Adrenal gland (tissue), 12 donors: Measurements from ENCODE around the gene TET2. TPM values are rescaled to one million over a fixed set of nuclear protein-coding genes. Genes with fewer than 3 reads are reported as not detected.

ENCODE experiments used
- DNase-seq, 7 donors: peaks; one replicate each; pipeline ENCODE4 v3.0.0-alpha.2; 2019 to 2020
- H3K27ac ChIP-seq, 5 donors: fragments of 200-600 bp; sonication (generic) in 4 of 5; 1 replicate in 3 of 5; 2 replicates in 2 of 5; pipeline versions ENCODE4 v1.5.1 to v1.8.0; 2016 to 2020; ENCODE audit warnings: mild to moderate bottlenecking in 1 of 5
- H3K27me3 ChIP-seq: fragments of 200-600 bp; 2 replicates; pipeline ENCODE4 v1.8.0; 2021
- H3K36me3 ChIP-seq, 2 donors: fragments of 200-600 bp; replicated peaks in 1 of 2; 1 replicate in 1 of 2; 2 replicates in 1 of 2; pipeline versions ENCODE4 v1.5.1 to v1.8.0; 2018 to 2022
- H3K4me1 ChIP-seq, 2 donors: fragments of 200-600 bp; replicated peaks in 1 of 2; 1 replicate in 1 of 2; 2 replicates in 1 of 2; pipeline versions ENCODE4 v1.5.1 to v1.8.0; 2018 to 2021
- H3K4me3 ChIP-seq, 4 donors: fragments of 200-600 bp; sonication (generic) in 3 of 4; one replicate each; pipeline ENCODE4 v1.5.1; 2016 to 2018
- H3K9me3 ChIP-seq, 3 donors: fragments of 200-600 bp; sonication (generic) in 1 of 3; replicated peaks in 1 of 3; 1 replicate in 2 of 3; 2 replicates in 1 of 3; pipeline versions ENCODE4 v1.5.1 to v1.8.0; 2016 to 2021
- POLR2A ChIP-seq, 2 donors: fragments of 450-650 bp; IDR thresholded peaks; one replicate each; pipeline ENCODE4 v1.6.1; 2017; ENCODE audit warnings: antibody characterized with exemption in 2 of 2, mild to moderate bottlenecking in 2 of 2, moderate library complexity in 1 of 2
- WGBS, 4 donors: extraction: QIAGEN DNeasy Blood & Tissue Kit in 2 of 4; methylation state at CpG; one replicate each; pipeline versions ENCODE4 v1.1.5 to v1.1.7; 2013 to 2017; 5-methylcytosine and 5-hydroxymethylcytosine counted together
- intact Hi-C, 2 donors: fragments of 100-400 bp; cut with DNase I; formaldehyde crosslinking; loops; one replicate each; pipeline versions ENCODE4 v1.14.1 to v1.15.0; 2022 to 2023
- polyA plus RNA-seq, 3 donors: library from polyadenylated mRNA; stranded (reverse); fragments of 200-250 nt in 2 of 3; fragments of 350-450 nt in 1 of 3; fragmentation: Illumina TruSeq in 1 of 3; extraction: RNeasy Lipid Tissue Mini Kit (QIAGEN cat#74804) in 1 of 3; gene quantifications; one replicate each; pipeline ENCODE4 v1.2.3, GENCODE V29; 2013 to 2014
- total RNA-seq, 9 donors: library from RNA; depleted of rRNA in 4 of 9; stranded (reverse); fragments of >200 nt in 4 of 9; fragments of 120-200 nt in 1 of 9; fragmentation: NEBNext Ultra II Directional in 1 of 9; extraction: Animal tissue kit (Norgen Biotek cat#: 25700) in 1 of 9; gene quantifications; one replicate each; pipeline versions ENCODE4 v1.1.0 to v1.2.4, GENCODE V29; 2013 to 2023
- TF ChIP-seq, protein P1 (sequence below), 6 experiments: fragments of 450-650 bp in 4 of 6; fragments of 200-600 bp in 2 of 6; sonication (generic) in 1 of 6; IDR thresholded peaks; 1 replicate in 5 of 6; 2 replicates in 1 of 6; pipeline versions ENCODE4 v1.5.1 to v1.8.0; 2016 to 2021; ENCODE audit warnings: antibody characterized with exemption in 6 of 6, mild to moderate bottlenecking in 2 of 6, moderate library complexity in 1 of 6
- donor health status: healthy with polysubstance abuse.
- donor health status: Bipolar disorder and iron deficiency.
- donor health status: DM: yes; HTN: yes; CAD: no.
- donor health status: DM: no; HTN: no; CAD: no.
- donor health status: DM: no; HTN: no; CAD: no.
- donor health status: DM: yes; HTN: yes; CAD: no.

Gene TET2
- total and polyA plus RNA-seq, 12 donors, result 3.7 to 26.1 (median 14.6) TPM

DNA sequence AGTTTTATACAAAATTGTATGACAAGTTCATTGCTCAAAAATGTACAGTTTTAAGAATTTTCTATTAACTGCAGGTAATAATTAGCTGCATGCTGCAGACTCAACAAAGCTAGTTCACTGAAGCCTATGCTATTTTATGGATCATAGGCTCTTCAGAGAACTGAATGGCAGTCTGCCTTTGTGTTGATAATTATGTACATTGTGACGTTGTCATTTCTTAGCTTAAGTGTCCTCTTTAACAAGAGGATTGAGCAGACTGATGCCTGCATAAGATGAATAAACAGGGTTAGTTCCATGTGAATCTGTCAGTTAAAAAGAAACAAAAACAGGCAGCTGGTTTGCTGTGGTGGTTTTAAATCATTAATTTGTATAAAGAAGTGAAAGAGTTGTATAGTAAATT is 131.0 kb downstream of the TET2 start:
- intact Hi-C loops, result no loop called here
- no peak overlapping the region for H3K4me3 ChIP-seq

DNA sequence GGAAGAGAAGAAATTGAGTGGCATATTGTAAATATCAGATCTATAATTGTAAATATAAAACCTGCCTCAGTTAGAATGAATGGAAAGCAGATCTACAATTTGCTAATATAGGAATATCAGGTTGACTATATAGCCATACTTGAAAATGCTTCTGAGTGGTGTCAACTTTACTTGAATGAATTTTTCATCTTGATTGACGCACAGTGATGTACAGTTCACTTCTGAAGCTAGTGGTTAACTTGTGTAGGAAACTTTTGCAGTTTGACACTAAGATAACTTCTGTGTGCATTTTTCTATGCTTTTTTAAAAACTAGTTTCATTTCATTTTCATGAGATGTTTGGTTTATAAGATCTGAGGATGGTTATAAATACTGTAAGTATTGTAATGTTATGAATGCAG is 132.6 kb downstream of the TET2 start:
- H3K27me3 ChIP-seq, result no peaks in the 10 kb centered on the region
- peaks cover 0 to 22% of the 10 kb centered on the region in 2 donors for H3K36me3 ChIP-seq
- H3K4me3 ChIP-seq, result no peak overlapping the region
- H3K27ac ChIP-seq, result no peak overlapping the region
- TF ChIP-seq POLR2A (IDR thresholded peaks at IDR 0.05), result no peak
- TF ChIP-seq, protein P1, sequence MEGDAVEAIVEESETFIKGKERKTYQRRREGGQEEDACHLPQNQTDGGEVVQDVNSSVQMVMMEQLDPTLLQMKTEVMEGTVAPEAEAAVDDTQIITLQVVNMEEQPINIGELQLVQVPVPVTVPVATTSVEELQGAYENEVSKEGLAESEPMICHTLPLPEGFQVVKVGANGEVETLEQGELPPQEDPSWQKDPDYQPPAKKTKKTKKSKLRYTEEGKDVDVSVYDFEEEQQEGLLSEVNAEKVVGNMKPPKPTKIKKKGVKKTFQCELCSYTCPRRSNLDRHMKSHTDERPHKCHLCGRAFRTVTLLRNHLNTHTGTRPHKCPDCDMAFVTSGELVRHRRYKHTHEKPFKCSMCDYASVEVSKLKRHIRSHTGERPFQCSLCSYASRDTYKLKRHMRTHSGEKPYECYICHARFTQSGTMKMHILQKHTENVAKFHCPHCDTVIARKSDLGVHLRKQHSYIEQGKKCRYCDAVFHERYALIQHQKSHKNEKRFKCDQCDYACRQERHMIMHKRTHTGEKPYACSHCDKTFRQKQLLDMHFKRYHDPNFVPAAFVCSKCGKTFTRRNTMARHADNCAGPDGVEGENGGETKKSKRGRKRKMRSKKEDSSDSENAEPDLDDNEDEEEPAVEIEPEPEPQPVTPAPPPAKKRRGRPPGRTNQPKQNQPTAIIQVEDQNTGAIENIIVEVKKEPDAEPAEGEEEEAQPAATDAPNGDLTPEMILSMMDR (IDR thresholded peaks at IDR 0.05), result no peak
- DNase-seq, result no peak
- intact Hi-C loops, result no loop called here
- WGBS, 4 donors, result 94 to 98% (median 97%) methylated on average over 1 of the region's 1 CpG
- no peaks in the 10 kb centered on the region for H3K4me1 ChIP-seq
- no peaks in the 10 kb centered on the region for H3K9me3 ChIP-seq

More for the DNA sequence above, 131.0 kb downstream of the TET2 start:
- Histone ChIP-seq H3K27me3 (no peaks in the 10 kb centered on the region), H3K9me3 (no peaks in the 10 kb centered on the region), H3K36me3 (peaks cover 0 to 29% of the 10 kb centered on the region in 2 donors), H3K27ac (no peak overlapping the region), H3K4me1 (no peaks in the 10 kb centered on the region)
- TF ChIP-seq, protein P1 (IDR thresholded peaks at IDR 0.05), result no peak
- TF ChIP-seq POLR2A (IDR thresholded peaks at IDR 0.05), result no peak
- no peak for DNase-seq
- WGBS, 4 donors, result 88 to 93% (median 90%) methylated on average over 1 of the region's 1 CpG

DNA sequence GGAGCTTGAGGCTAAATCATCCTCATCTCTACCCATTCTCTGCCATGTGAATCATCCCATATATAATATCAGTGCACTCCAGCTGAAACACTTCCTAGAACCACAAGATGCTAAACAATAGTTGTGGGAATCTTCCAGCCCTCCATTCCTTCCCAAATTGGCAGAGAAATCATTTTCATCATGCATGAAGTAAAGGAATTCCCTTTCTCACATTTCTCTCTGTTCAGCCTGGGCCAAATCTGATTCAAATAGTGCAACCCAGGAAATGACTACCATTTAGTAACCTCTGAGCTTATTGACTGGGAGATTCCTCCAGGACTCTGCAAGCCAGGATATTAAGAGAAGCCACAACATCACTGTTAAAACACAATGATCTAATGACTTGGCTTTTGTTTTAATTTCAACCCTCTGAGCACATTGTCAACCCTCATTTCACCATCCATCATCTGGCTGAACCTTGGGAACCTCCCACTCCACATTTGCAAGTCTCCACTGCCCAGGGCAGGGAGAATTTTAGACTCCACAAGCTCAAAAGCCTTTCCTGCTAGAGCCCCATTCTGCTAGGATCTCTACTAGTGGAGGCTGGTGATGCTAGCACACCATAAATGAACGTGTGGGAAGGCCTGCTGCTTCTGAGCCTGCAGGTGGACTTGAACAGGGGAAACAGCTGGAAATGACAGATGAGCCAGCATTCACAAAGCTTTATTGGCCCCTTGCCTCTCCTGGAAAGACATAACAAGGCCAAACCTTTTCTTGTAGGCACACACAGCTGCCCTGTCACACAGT is 133.9 kb downstream of the TET2 start:
- intact Hi-C loops, result no loop called here
- H3K9me3 ChIP-seq, result no peaks in the 10 kb centered on the region
- H3K4me3 ChIP-seq, result no peak overlapping the region
- no peaks in the 10 kb centered on the region for H3K27me3 ChIP-seq
- no peaks in the 10 kb centered on the region for H3K4me1 ChIP-seq
- no peak overlapping the region for H3K27ac ChIP-seq
- TF ChIP-seq, protein P1 (IDR thresholded peaks at IDR 0.05), result no peak
- no peak for TF ChIP-seq POLR2A (IDR thresholded peaks at IDR 0.05)
- peaks cover 0 to 10% of the 10 kb centered on the region in 2 donors for H3K36me3 ChIP-seq
- no peak for DNase-seq
- WGBS, 4 donors, result 33 to 55% (median 35%) methylated on average over 1 of the region's 1 CpG

DNA sequence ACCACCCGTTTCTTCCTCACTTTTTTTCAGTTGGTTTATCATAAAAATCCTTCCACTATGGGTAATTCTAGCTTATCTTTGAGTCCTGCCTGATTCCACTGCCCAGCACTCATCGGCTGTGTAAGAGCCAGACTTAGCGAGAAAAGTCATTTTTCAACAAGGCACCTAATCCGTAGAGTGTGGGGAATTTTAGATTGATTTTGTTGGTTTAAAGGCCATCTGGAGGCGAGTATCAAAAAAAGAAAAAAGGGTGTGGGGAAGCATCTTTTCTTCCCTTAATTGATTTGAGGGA is 134.4 kb downstream of the TET2 start:
- no peaks in the 10 kb centered on the region for H3K4me1 ChIP-seq
- H3K27ac ChIP-seq, result no peak overlapping the region
- H3K9me3 ChIP-seq, result no peaks in the 10 kb centered on the region
- no peak for TF ChIP-seq POLR2A (IDR thresholded peaks at IDR 0.05)
- TF ChIP-seq, protein P1 (IDR thresholded peaks at IDR 0.05), result no peak
- WGBS, 4 donors, result 61 to 70% (median 62%) methylated on average over 5 of the region's 5 CpGs
- H3K36me3 ChIP-seq, result peaks cover 0 to 5% of the 10 kb centered on the region in 2 donors
- DNase-seq, result no peak
- no peak overlapping the region for H3K4me3 ChIP-seq
- H3K27me3 ChIP-seq, result no peaks in the 10 kb centered on the region
- intact Hi-C loops, result no loop called here
